Ovary (tissue), 9 donors: ENCODE results near the gene CISD2. TPM values are rescaled to one million over a fixed set of nuclear protein-coding genes. Genes with fewer than 3 reads are reported as not detected.
"Not testable (repeated sequence)": the region's sequence is repeated elsewhere in the genome, so short reads cannot be mapped to it uniquely, and the experiment has no call there.

Source experiments
- DNase-seq, 5 donors: peaks; one replicate each; pipeline ENCODE4 v3.0.0-alpha.2; 2019 to 2020
- H3K27ac ChIP-seq, 2 donors: fragments of 200-600 bp; one replicate each; pipeline versions ENCODE4 v1.5.1 to v1.8.0; 2019 to 2022
- H3K27me3 ChIP-seq: fragments of 200-600 bp; one replicate; pipeline ENCODE4 v1.8.0; 2022
- H3K36me3 ChIP-seq: fragments of 200-600 bp; sonication (generic); one replicate; pipeline ENCODE4 v1.5.1; 2019
- H3K4me1 ChIP-seq: one replicate; pipeline ENCODE4 v1.8.1; 2013; ENCODE audit warnings: mild to moderate bottlenecking, moderate library complexity; ENCODE audit not compliant: insufficient read depth
- H3K4me3 ChIP-seq: fragments of 200-600 bp; sonication (generic); one replicate; pipeline ENCODE4 v1.5.1; 2017
- H3K9me3 ChIP-seq, 2 donors: fragments of 200-600 bp in 1 of 2; sonication (generic) in 1 of 2; one replicate each; pipeline versions ENCODE4 v1.5.1 to v1.8.1; 2013 to 2019; ENCODE audit warnings: mild to moderate bottlenecking in 1 of 2, moderate library complexity in 1 of 2
- CTCF ChIP-seq, 3 donors: fragments of 450-650 bp in 2 of 3; fragments of 200-600 bp in 1 of 3; IDR thresholded peaks; one replicate each; pipeline versions ENCODE4 v1.5.1 to v1.8.0; 2016 to 2022; ENCODE audit warnings: antibody characterized with exemption in 3 of 3, mild to moderate bottlenecking in 1 of 3
- EP300 ChIP-seq: sonication (generic); formaldehyde crosslinking; IDR thresholded peaks from one replicate; pipeline ENCODE4 v1.6.1; 2017; ENCODE audit warnings: antibody characterized with exemption
- POLR2A ChIP-seq: fragments of 450-650 bp; IDR thresholded peaks from one replicate; pipeline ENCODE4 v1.6.1; 2017; ENCODE audit warnings: antibody characterized with exemption, mild to moderate bottlenecking, moderate library complexity
- WGBS, 3 donors: extraction: QIAGEN DNeasy Blood & Tissue Kit in 1 of 3; methylation state at CpG; one replicate each; pipeline versions ENCODE4 v1.1.5 to v1.1.7; 2013 to 2017; 5-methylcytosine and 5-hydroxymethylcytosine counted together
- intact Hi-C, 4 donors: fragments of 100-400 bp; cut with DNase I; formaldehyde crosslinking; loops; one replicate each; pipeline versions ENCODE4 v1.11.0 to v1.15.1; 2022 to 2023
- polyA plus RNA-seq, 2 donors: library from polyadenylated mRNA; stranded (reverse); fragments of 200-250 nt in 1 of 2; fragments of 350-450 nt in 1 of 2; fragmentation: Illumina TruSeq in 1 of 2; extraction: RNeasy Lipid Tissue Mini Kit (QIAGEN cat#74804) in 1 of 2; gene quantifications; one replicate each; pipeline ENCODE4 v1.2.3, GENCODE V29; 2013 to 2014
- small RNA-seq: library from RNA; depleted of rRNA; stranded (forward); fragments of <200 nt; gene quantifications from one replicate; pipeline ENCODE3, GENCODE V24; 2016
- total RNA-seq, 7 donors: library from RNA; depleted of rRNA in 2 of 7; stranded (reverse); fragments of >200 nt in 2 of 7; fragmentation: NEBNext Ultra II Directional in 3 of 7; extraction: Animal tissue kit (Norgen Biotek cat#: 25700) in 3 of 7; gene quantifications; one replicate each; pipeline versions ENCODE4 v1.1.0 to v1.2.4, GENCODE V29; 2016 to 2023
- donor health status: DM: no; HTN: no; CAD: no; lungs with moderate emphysema.
- donor health status: DM: no; HTN: no; CAD: no.
- donor health status: Bipolar disorder and iron deficiency.
- donor health status: DM: yes; HTN: yes; CAD: no.
- donor health status: DM: no; HTN: no; CAD: no.
- donor health status: DM: yes; HTN: yes; CAD: no.

CISD2 gene
- total and polyA plus RNA-seq, 9 donors = 7.9 to 27.1 (median 19.1) TPM

GRCh38 chr4:102901804-102902203, 33.0 kb downstream of the CISD2 start:
- H3K4me3 ChIP-seq = no peak overlapping the region
- no peaks in the 10 kb centered on the region for H3K36me3 ChIP-seq
- H3K9me3 ChIP-seq = no peaks in the 10 kb centered on the region
- H3K4me1 ChIP-seq = no peaks in the 10 kb centered on the region
- 33 to 43% (median 43%) methylated on average over 2 of the region's 2 CpGs for WGBS, 3 donors
- H3K27me3 ChIP-seq = no peaks in the 10 kb centered on the region
- intact Hi-C loops = no loop called here
- TF ChIP-seq EP300 (no peak), POLR2A (no peak), CTCF (IDR thresholded peaks at IDR 0.05) (no peak)
- no peak for DNase-seq
- H3K27ac ChIP-seq = no peak overlapping the region

- no peak overlapping the region for H3K4me3 ChIP-seq
- DNase-seq = no peak
- H3K27ac ChIP-seq = no peak overlapping the region
- H3K27me3 ChIP-seq = no peaks in the 10 kb centered on the region
- intact Hi-C loops = no loop called here
- no peaks in the 10 kb centered on the region for H3K36me3 ChIP-seq
- TF ChIP-seq CTCF (IDR thresholded peaks at IDR 0.05) (no peak), EP300 (no peak), POLR2A (no peak)
- H3K4me1 ChIP-seq = no peaks in the 10 kb centered on the region
- 91 to 99% (median 93%) methylated on average over 3 of the region's 3 CpGs for WGBS, 3 donors
- H3K9me3 ChIP-seq = peaks cover 0 to 11% of the 10 kb centered on the region in 2 donors
Observed at GRCh38 chr4:102918859-102919258, 50.1 kb downstream of the CISD2 start.

- DNase-seq, H3K27ac ChIP-seq, intact Hi-C loops, H3K27me3 ChIP-seq, H3K9me3 ChIP-seq, H3K36me3 ChIP-seq, H3K4me3 ChIP-seq, H3K4me1 ChIP-seq: not testable (repeated sequence)
- 70 to 85% (median 84%) methylated on average over 8 of the region's 8 CpGs for WGBS, 3 donors
Observed at GRCh38 chr4:102919697-102920096, 50.9 kb downstream of the CISD2 start.

GRCh38 chr4:102935716-102936115, 66.9 kb downstream of the CISD2 start:
- H3K4me1 ChIP-seq = no peaks in the 10 kb centered on the region
- no peaks in the 10 kb centered on the region for H3K27me3 ChIP-seq
- H3K9me3 ChIP-seq = no peaks in the 10 kb centered on the region
- H3K27ac ChIP-seq = no peak overlapping the region
- DNase-seq = no peak
- intact Hi-C loops = no loop called here
- no peaks in the 10 kb centered on the region for H3K36me3 ChIP-seq
- TF ChIP-seq EP300 (no peak), CTCF (IDR thresholded peaks at IDR 0.05) (no peak), POLR2A (no peak)
- no peak overlapping the region for H3K4me3 ChIP-seq
- WGBS, 3 donors = 93 to 96% (median 96%) methylated on average over 2 of the region's 2 CpGs

GRCh38 chr4:102938063-102938462, 69.3 kb downstream of the CISD2 start:
- intact Hi-C loops, H3K36me3 ChIP-seq, H3K4me3 ChIP-seq, H3K27ac ChIP-seq, H3K4me1 ChIP-seq, H3K27me3 ChIP-seq, H3K9me3 ChIP-seq, DNase-seq: not testable (repeated sequence)
- 80 to 93% (median 81%) methylated on average over 2 of the region's 2 CpGs for WGBS, 3 donors

Small RNAs within 50 kb of the gene (small RNA-seq; reads per million reads assigned to genes)
- gene RNU7-151P = not detected

Other genes with a start within 250 kb of the CISD2 start
- gene MANBA, start 108.0 kb upstream of the CISD2 start, total RNA-seq = 10 to 100 TPM; 21.9 to 30.1 (median 24.5) TPM
- gene MANBA, start 108.0 kb upstream of the CISD2 start, polyA plus RNA-seq = 10 to 100 TPM; 15.6 to 32.7 TPM
- gene UBE2D3, start 41.4 kb upstream of the CISD2 start, total RNA-seq = 100 to 1,000 TPM; 211 to 336 (median 258) TPM
- gene UBE2D3, start 41.4 kb upstream of the CISD2 start, polyA plus RNA-seq = 100 to 1,000 TPM; 163 to 347 TPM
- gene SLC9B1, start 150.7 kb downstream of the CISD2 start, total RNA-seq = 1 to 10 TPM in 6 of 7 donors, under 1 TPM in 1; 0.83 to 3.8 (median 2.5) TPM
- 1 to 10 TPM; 1.0 to 1.1 TPM for gene SLC9B1, start 150.7 kb downstream of the CISD2 start, polyA plus RNA-seq
- 10 to 100 TPM; 11.2 to 19.2 (median 17.0) TPM for gene SLC9B2, start 207.8 kb downstream of the CISD2 start, total RNA-seq
- gene SLC9B2, start 207.8 kb downstream of the CISD2 start, polyA plus RNA-seq = 10 to 100 TPM; 11.0 to 17.0 TPM
- gene BDH2, start 230.8 kb downstream of the CISD2 start, total RNA-seq = 10 to 100 TPM; 42.2 to 92.6 (median 65.9) TPM
- 10 to 100 TPM; 82.6 to 90.6 TPM for gene BDH2, start 230.8 kb downstream of the CISD2 start, polyA plus RNA-seq